Brain microvascular endothelial cell (primary cell): ENCODE measurements around the gene ABT1.
A peak's percentile ranks its signal among the peaks of the same experiment; 100 is the strongest.

Source experiments
- DNase-seq: peaks from one replicate; pipeline ENCODE4 v3.0.0-alpha.2; 2020
- H3K27ac ChIP-seq: fragments of 250-450 bp; sonication (Bioruptor Pico); 2 replicates; pipeline ENCODE4 v1.5.1; 2020; ENCODE audit warnings: mild to moderate bottlenecking, moderate library complexity
- H3K27me3 ChIP-seq: fragments of 250-450 bp; sonication (Bioruptor Pico); replicated peaks from 2 replicates; pipeline ENCODE4 v1.5.1; 2020; ENCODE audit warnings: mild to moderate bottlenecking
- H3K36me3 ChIP-seq: fragments of 250-450 bp; sonication (Bioruptor Pico); replicated peaks from 2 replicates; pipeline ENCODE4 v1.5.1; 2020; ENCODE audit warnings: mild to moderate bottlenecking
- H3K4me3 ChIP-seq: 2 replicates; pipeline ENCODE4 v1.5.1; 2011; ENCODE audit warnings: low read depth, mild to moderate bottlenecking, control low read depth, low read length, moderate library complexity
- CTCF ChIP-seq: IDR thresholded peaks from 2 replicates; pipeline ENCODE4 v1.5.1; 2011; ENCODE audit warnings: low read depth, mild to moderate bottlenecking, moderate library complexity, low read length, control low read depth, inconsistent platforms; ENCODE audit errors: missing control alignments
- in situ Hi-C: cut with HindIII; loops from 2 replicates; pipeline ENCODE4 v1.10.0; 2017; ENCODE audit warnings: low sequenced_read_pairs, low pct_ligation_motif_present

Gene ABT1

DNA sequence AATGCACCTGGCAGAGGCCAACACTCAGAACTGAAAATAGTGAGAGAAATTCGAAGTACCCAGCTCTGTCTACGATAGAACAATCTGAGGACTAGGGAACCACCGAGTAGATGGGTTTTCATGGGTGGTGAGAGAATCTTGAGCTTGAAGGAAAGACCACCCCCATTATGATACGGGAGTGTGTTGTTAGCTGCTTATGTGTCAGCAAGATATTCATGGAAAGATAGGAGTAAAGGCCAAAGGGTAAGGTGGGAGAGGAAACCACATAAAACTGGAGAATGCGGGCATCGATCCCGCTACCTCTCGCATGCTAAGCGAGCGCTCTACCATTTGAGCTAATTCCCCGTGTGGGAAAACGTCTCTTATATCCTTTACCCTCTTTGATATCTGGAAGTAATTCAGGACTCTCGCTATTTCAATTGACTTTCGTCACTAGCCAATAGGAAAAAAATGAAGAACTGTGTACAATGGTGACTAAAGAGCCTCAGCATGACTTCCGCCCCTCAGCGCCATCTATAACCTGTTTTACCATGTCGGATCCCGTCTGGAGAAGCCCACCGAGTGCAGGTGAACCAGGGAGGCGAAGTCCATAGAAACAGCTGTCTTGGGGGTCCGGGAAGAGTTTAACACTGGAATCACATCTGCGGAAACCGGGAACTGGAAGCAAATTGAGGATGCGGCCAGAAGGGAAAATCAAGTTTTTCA is 25.0 kb upstream of the ABT1 start:
- peak; percentile 79 for DNase-seq
- peak overlapping the region; percentile 36 for H3K27ac ChIP-seq
- H3K4me3 ChIP-seq, result peak overlapping the region; percentile 70
- no peaks in the 10 kb centered on the region for H3K27me3 ChIP-seq
- no peak for TF ChIP-seq CTCF
- no peaks in the 10 kb centered on the region for H3K36me3 ChIP-seq
- in situ Hi-C loops, result no loop called here

- in situ Hi-C loops, result no loop called here
- no peaks in the 10 kb centered on the region for H3K27me3 ChIP-seq
- no peak for TF ChIP-seq CTCF
- peak; percentile 74 for DNase-seq
- no peak overlapping the region for H3K4me3 ChIP-seq
- no peak overlapping the region for H3K27ac ChIP-seq
- H3K36me3 ChIP-seq, result no peaks in the 10 kb centered on the region
Measured at GRCh38 chr6:26575494-26575939, 21.2 kb upstream of the ABT1 start.

DNA sequence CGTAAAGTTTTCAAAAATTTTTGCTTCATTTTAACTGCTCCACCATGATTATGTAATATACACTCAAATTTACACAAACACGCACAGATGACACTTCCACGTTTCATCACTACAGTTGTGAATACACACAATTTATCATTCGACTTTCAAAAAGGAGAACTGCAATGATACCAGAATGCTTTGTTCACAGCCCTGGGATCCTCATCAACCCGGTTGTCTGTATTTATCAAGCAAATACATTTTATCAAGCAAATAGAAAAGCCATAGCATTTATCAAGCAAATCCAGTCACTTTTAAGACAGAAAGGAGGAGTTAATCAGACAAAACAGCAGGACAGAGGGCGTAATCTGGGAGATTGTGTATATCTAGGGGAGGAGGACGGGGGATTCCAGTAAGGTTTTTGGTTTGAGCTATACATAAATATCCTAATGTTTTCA is 20.3 kb upstream of the ABT1 start:
- no peak for DNase-seq
- no peak for TF ChIP-seq CTCF
- in situ Hi-C loops, result no loop called here
- no peaks in the 10 kb centered on the region for H3K27me3 ChIP-seq
- peak overlapping the region; percentile 51 for H3K4me3 ChIP-seq
- no peak overlapping the region for H3K27ac ChIP-seq
- H3K36me3 ChIP-seq, result no peaks in the 10 kb centered on the region

DNA sequence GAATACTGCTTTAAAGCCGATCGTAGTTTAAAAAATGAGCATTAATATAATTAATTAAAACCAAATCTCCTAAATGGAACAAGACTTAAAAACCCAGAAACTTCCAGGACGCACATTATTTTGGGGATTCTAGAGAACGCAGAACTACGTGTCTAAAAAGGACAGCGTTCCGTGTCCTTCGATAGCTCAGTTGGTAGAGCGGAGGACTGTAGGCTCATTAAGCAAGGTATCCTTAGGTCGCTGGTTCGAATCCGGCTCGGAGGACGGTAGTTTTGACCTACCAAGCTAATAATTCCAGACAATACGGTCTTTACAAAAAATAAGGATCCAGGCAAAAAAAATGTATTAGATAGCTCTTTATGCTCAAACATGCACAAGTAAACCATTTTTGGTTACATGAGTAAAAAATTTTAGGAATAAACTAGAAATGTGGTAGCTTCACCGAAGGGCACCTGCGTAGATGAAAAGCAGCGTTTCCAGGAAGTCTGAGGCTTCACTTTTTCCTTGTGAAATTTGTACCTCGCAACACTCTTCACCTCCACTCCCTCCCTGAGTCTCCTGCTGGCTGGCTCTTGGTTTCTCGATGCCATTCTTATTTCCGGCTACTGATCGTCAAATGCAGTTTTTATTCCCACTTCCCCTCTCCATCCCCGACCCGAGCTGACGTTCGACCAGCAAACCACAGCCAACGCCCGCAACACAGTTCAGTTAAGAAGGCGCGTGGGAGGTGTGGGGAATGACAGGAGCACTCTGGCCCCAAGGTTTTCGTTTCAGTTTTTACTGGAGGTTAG is 19.6 kb upstream of the ABT1 start:
- H3K27me3 ChIP-seq, result no peaks in the 10 kb centered on the region
- no peaks in the 10 kb centered on the region for H3K36me3 ChIP-seq
- H3K4me3 ChIP-seq, result peak overlapping the region; percentile 51
- TF ChIP-seq CTCF, result no peak
- H3K27ac ChIP-seq, result no peak overlapping the region
- in situ Hi-C loops, result no loop called here
- peak; percentile 89 for DNase-seq

GRCh38 chr6:26577720-26578072 is 19.1 kb upstream of the ABT1 start:
- Histone ChIP-seq H3K27me3 (no peaks in the 10 kb centered on the region), H3K4me3 (peak overlapping the region; percentile 51), H3K36me3 (no peaks in the 10 kb centered on the region), H3K27ac (no peak overlapping the region)
- in situ Hi-C loops, result no loop called here
- no peak for TF ChIP-seq CTCF
- DNase-seq, result no peak
